Liver (tissue), 9 donors: ENCODE data around the gene TYW5. TPM values are rescaled to one million over a fixed set of nuclear protein-coding genes. Genes with fewer than 3 reads are reported as not detected.

Experiments used
- DNase-seq: peaks from one replicate; pipeline ENCODE4 v3.0.0-alpha.2; 2017; ENCODE audit warnings: low spot score
- H3K27ac ChIP-seq, 2 donors: one replicate each; pipeline ENCODE4 v1.7.0; 2013; ENCODE audit warnings: inconsistent platforms in 2 of 2, low read length in 2 of 2, control low read depth in 1 of 2, low read depth in 1 of 2, mild to moderate bottlenecking in 1 of 2
- H3K27me3 ChIP-seq, 4 donors: one replicate each; pipeline versions ENCODE4 v1.6.1 to v1.7.0; 2013; ENCODE audit warnings: low read length in 3 of 4, inconsistent platforms in 1 of 4, mild to moderate bottlenecking in 1 of 4, moderate library complexity in 1 of 4; ENCODE audit not compliant: control insufficient read depth in 4 of 4, insufficient read depth in 4 of 4
- H3K36me3 ChIP-seq, 4 donors: one replicate each; pipeline versions ENCODE4 v1.6.1 to v1.7.0; 2013; ENCODE audit warnings: low read length in 3 of 4, mild to moderate bottlenecking in 3 of 4, low read depth in 1 of 4, moderate library complexity in 1 of 4; ENCODE audit not compliant: control insufficient read depth in 4 of 4, insufficient read depth in 3 of 4
- H3K4me1 ChIP-seq, 4 donors: one replicate each; pipeline versions ENCODE4 v1.6.1 to v1.7.0; 2013; ENCODE audit warnings: low read length in 3 of 4, mild to moderate bottlenecking in 3 of 4, moderate library complexity in 1 of 4; ENCODE audit not compliant: control insufficient read depth in 4 of 4, insufficient read depth in 4 of 4
- H3K4me3 ChIP-seq, 3 donors: one replicate each; pipeline versions ENCODE4 v1.6.1 to v1.7.0; 2013; ENCODE audit warnings: low read length in 3 of 3, control low read depth in 1 of 3, low read depth in 1 of 3, mild to moderate bottlenecking in 1 of 3
- H3K9ac ChIP-seq, 2 donors: one replicate each; pipeline ENCODE4 v1.7.0; 2013; ENCODE audit warnings: low read length in 2 of 2, mild to moderate bottlenecking in 2 of 2, moderate library complexity in 2 of 2, control low read depth in 1 of 2, low read depth in 1 of 2
- H3K9me3 ChIP-seq, 4 donors: one replicate each; pipeline versions ENCODE4 v1.6.1 to v1.7.0; 2013; ENCODE audit warnings: low read length in 3 of 4; ENCODE audit not compliant: control insufficient read depth in 4 of 4
- ATF3 ChIP-seq: IDR thresholded peaks from 2 replicates; pipeline ENCODE4 v1.6.1; 2016; ENCODE audit warnings: antibody characterized with exemption
- CTCF ChIP-seq: fragments of 150-350 bp; IDR thresholded peaks from 2 replicates; pipeline ENCODE4 v1.5.1; 2017; ENCODE audit warnings: improper control_type of control experiment, low read depth, low read length; ENCODE audit not compliant: missing input control
- EGR1 ChIP-seq, 2 donors: IDR thresholded peaks; 2 replicates each; pipeline ENCODE4 v1.6.1; 2016 to 2018; ENCODE audit warnings: antibody characterized with exemption in 2 of 2, low read depth in 2 of 2
- FOXA1 ChIP-seq: IDR thresholded peaks from 2 replicates; pipeline ENCODE4 v1.6.1; 2016; ENCODE audit warnings: antibody characterized with exemption
- FOXA2 ChIP-seq: IDR thresholded peaks from 2 replicates; pipeline ENCODE4 v1.6.1; 2016; ENCODE audit warnings: antibody characterized with exemption
- GABPA ChIP-seq, 2 donors: IDR thresholded peaks in 1 of 2; conservative IDR thresholded peaks in 1 of 2; 2 replicates each; pipeline ENCODE4 v1.6.1; 2016; ENCODE audit warnings: antibody characterized with exemption in 2 of 2, mild to moderate bottlenecking in 1 of 2, moderate library complexity in 1 of 2
- HNF4A ChIP-seq, 2 donors: conservative IDR thresholded peaks; 2 replicates each; pipeline ENCODE4 v1.6.1; 2016; ENCODE audit warnings: antibody characterized with exemption in 2 of 2, mild to moderate bottlenecking in 2 of 2
- HNF4G ChIP-seq: IDR thresholded peaks from 2 replicates; pipeline ENCODE4 v1.6.1; 2016; ENCODE audit warnings: antibody characterized with exemption
- JUND ChIP-seq, 2 donors: IDR thresholded peaks; 2 replicates each; pipeline ENCODE4 v1.6.1; 2016; ENCODE audit warnings: antibody characterized with exemption in 2 of 2
- MAX ChIP-seq: IDR thresholded peaks from 2 replicates; pipeline ENCODE4 v1.6.1; 2016; ENCODE audit warnings: antibody characterized with exemption
- NR2F2 ChIP-seq: IDR thresholded peaks from 2 replicates; pipeline ENCODE4 v1.6.1; 2016; ENCODE audit warnings: antibody characterized with exemption
- RAD21 ChIP-seq, 2 donors: IDR thresholded peaks; 2 replicates each; pipeline ENCODE4 v1.6.1; 2016; ENCODE audit warnings: antibody characterized with exemption in 2 of 2, mild to moderate bottlenecking in 2 of 2
- REST ChIP-seq: IDR thresholded peaks from 2 replicates; pipeline ENCODE4 v1.6.1; 2016; ENCODE audit warnings: antibody characterized with exemption, mild to moderate bottlenecking
- RXRA ChIP-seq, 2 donors: IDR thresholded peaks; 2 replicates each; pipeline ENCODE4 v1.6.1; 2017 to 2018; ENCODE audit warnings: antibody characterized with exemption in 2 of 2, mild to moderate bottlenecking in 1 of 2
- SP1 ChIP-seq: IDR thresholded peaks from 2 replicates; pipeline ENCODE4 v1.6.1; 2018; ENCODE audit warnings: antibody characterized with exemption, mild to moderate bottlenecking
- TAF1 ChIP-seq: conservative IDR thresholded peaks from 2 replicates; pipeline ENCODE4 v1.6.1; 2016; ENCODE audit warnings: antibody characterized with exemption, mild to moderate bottlenecking
- YY1 ChIP-seq: IDR thresholded peaks from 2 replicates; pipeline ENCODE4 v1.6.1; 2016; ENCODE audit warnings: antibody characterized with exemption, mild to moderate bottlenecking
- ZBTB33 ChIP-seq: IDR thresholded peaks from 2 replicates; pipeline ENCODE4 v1.6.1; 2016; ENCODE audit warnings: antibody characterized with exemption
- WGBS: extraction: QIAGEN DNeasy Blood & Tissue Kit; methylation state at CpG from one replicate; pipeline ENCODE4 v1.1.7; 2013; 5-methylcytosine and 5-hydroxymethylcytosine counted together
- polyA plus RNA-seq, 2 donors: library from polyadenylated mRNA; stranded (reverse) in 1 of 2; unstranded in 1 of 2; fragments of 200-250 nt in 1 of 2; fragments of >200 nt in 1 of 2; fragmentation: Nextera tagmentation in 1 of 2; extraction: Ambion mirVana in 1 of 2; gene quantifications; one replicate each; pipeline versions ENCODE4 v1.2.1 to v1.2.3, GENCODE V29; 2013 to 2015
- total RNA-seq, 2 donors: library from RNA; depleted of rRNA; stranded (reverse); fragments of >200 nt; gene quantifications; one replicate each; pipeline ENCODE4 v1.2.3, GENCODE V29; 2014
- donor health status: healthy.
- donor health status: healthy.
- donor health status: healthy.
- donor health status: healthy.
- donor health status: healthy.

TYW5 gene
- total and polyA plus RNA-seq, 4 donors = 2.0 to 6.8 (median 4.9) TPM

GRCh38 chr2:199987586-199987985 lies 32.3 kb upstream of the TYW5 start:
- 82% methylated on average over 2 of the region's 2 CpGs for WGBS
- Histone ChIP-seq H3K27me3 (no peaks in the 10 kb centered on the region), H3K9ac (no peak overlapping the region), H3K9me3 (no peaks in the 10 kb centered on the region), H3K27ac (no peak overlapping the region), H3K4me3 (no peak overlapping the region), H3K36me3 (no peaks in the 10 kb centered on the region), H3K4me1 (peaks cover 0 to 2% (median 0%) of the 10 kb centered on the region in 4 donors)
- DNase-seq = no peak
- TF ChIP-seq ATF3 (no peak), ZBTB33 (no peak), REST (no peak), RAD21 (IDR thresholded peaks at IDR 0.05) (no peak), JUND (IDR thresholded peaks at IDR 0.05) (no peak), FOXA2 (no peak), RXRA (IDR thresholded peaks at IDR 0.05) (no peak), TAF1 (no peak), MAX (no peak), CTCF (no peak), FOXA1 (no peak), HNF4G (no peak), SP1 (no peak), HNF4A (conservative IDR thresholded peaks at IDR 0.05) (no peak), GABPA (IDR thresholded peaks at IDR 0.05 in 1 of 2, conservative IDR thresholded peaks at IDR 0.05 in 1 of 2) (no peak), NR2F2 (no peak), YY1 (no peak), EGR1 (IDR thresholded peaks at IDR 0.05; ENCODE audit: low read depth in 2 of 2) (no peak)
